GM23248 (cell line): ENCODE measurements around the gene MYO1A. TPM values are rescaled to one million over a fixed set of nuclear protein-coding genes. Genes with fewer than 3 reads are reported as not detected.

Experiments
- DNase-seq: peaks from one replicate; pipeline ENCODE4 v3.0.0-alpha.2; 2015
- H2AFZ ChIP-seq: fragments of 200-600 bp; sonication (generic); 2 replicates; pipeline ENCODE4 v1.6.1; 2016; ENCODE audit warnings: antibody characterized with exemption
- H3F3A ChIP-seq: fragments of 200-600 bp; sonication (generic); 2 replicates; pipeline ENCODE4 v1.6.1; 2016; ENCODE audit warnings: mild to moderate bottlenecking, antibody characterized with exemption, mixed run types; ENCODE audit not compliant: insufficient read depth
- H3K27ac ChIP-seq: fragments of 200-600 bp; sonication (generic); 2 replicates; pipeline ENCODE4 v1.5.1; 2016; ENCODE audit warnings: mild to moderate bottlenecking
- H3K27me3 ChIP-seq: fragments of 200-600 bp; sonication (generic); replicated peaks from 2 replicates; pipeline ENCODE4 v1.6.1; 2016; ENCODE audit warnings: mild to moderate bottlenecking; ENCODE audit not compliant: insufficient read depth
- H3K36me3 ChIP-seq: fragments of 200-600 bp; sonication (generic); 2 replicates; pipeline ENCODE4 v1.6.1; 2016; ENCODE audit warnings: low read depth, mild to moderate bottlenecking
- H3K4me1 ChIP-seq: fragments of 200-600 bp; sonication (generic); 2 replicates; pipeline ENCODE4 v1.6.1; 2016; ENCODE audit warnings: mild to moderate bottlenecking; ENCODE audit not compliant: insufficient read depth
- H3K4me2 ChIP-seq: fragments of 200-600 bp; sonication (generic); one replicate; pipeline ENCODE4 v1.6.1; 2016; ENCODE audit warnings: mild to moderate bottlenecking; ENCODE audit not compliant: unreplicated experiment
- H3K4me3 ChIP-seq: fragments of 200-600 bp; sonication (generic); 2 replicates; pipeline ENCODE4 v1.5.1; 2016; ENCODE audit warnings: mild to moderate bottlenecking
- H3K79me2 ChIP-seq: fragments of 200-600 bp; sonication (generic); 2 replicates; pipeline ENCODE4 v1.6.1; 2016; ENCODE audit warnings: mild to moderate bottlenecking; ENCODE audit not compliant: insufficient read depth
- H3K9ac ChIP-seq: fragments of 200-600 bp; sonication (generic); 2 replicates; pipeline ENCODE4 v1.6.1; 2016; ENCODE audit warnings: mild to moderate bottlenecking
- H3K9me2 ChIP-seq: fragments of 200-600 bp; sonication (generic); 2 replicates; pipeline ENCODE4 v1.6.1; 2016; ENCODE audit warnings: mixed run types, mild to moderate bottlenecking, moderate library complexity; ENCODE audit not compliant: insufficient read depth
- H3K9me3 ChIP-seq: fragments of 200-600 bp; sonication (generic); one replicate; pipeline ENCODE4 v1.6.1; 2017; ENCODE audit warnings: low read depth
- H4K20me1 ChIP-seq: fragments of 200-600 bp; sonication (generic); 2 replicates; pipeline ENCODE4 v1.6.0; 2016; ENCODE audit not compliant: insufficient read depth
- EZH2 ChIP-seq: fragments of 200-600 bp; sonication (generic); IDR thresholded peaks from 2 replicates; pipeline ENCODE4 v1.6.1; 2018; ENCODE audit warnings: antibody characterized with exemption, mild to moderate bottlenecking; ENCODE audit not compliant: insufficient read depth, poor library complexity, severe bottlenecking
- EZH2phosphoT487 ChIP-seq: fragments of 200-600 bp; sonication (generic); IDR thresholded peaks from 2 replicates; pipeline ENCODE4 v1.6.1; 2018; ENCODE audit warnings: antibody characterized with exemption, moderate library complexity, mild to moderate bottlenecking, low read depth; ENCODE audit not compliant: insufficient read depth
- WGBS, 2 experiments: methylation state at CpG; one replicate each; pipeline ENCODE4 v1.1.6; 2015 to 2017; ENCODE audit warnings: low lambda C conversion rate in 2 of 2, low coverage in 1 of 2; ENCODE audit errors: missing lambda C conversion rate in 2 of 2; 5-methylcytosine and 5-hydroxymethylcytosine counted together
- in situ Hi-C: fragments of 300-500 bp; cut with MboI; formaldehyde crosslinking; loops from 2 replicates; pipeline ENCODE4 v1.15.0; 2020
- polyA plus RNA-seq: library from polyadenylated mRNA; unstranded; fragments of >200 nt; fragmentation: Nextera tagmentation; extraction: Ambion mirVana; gene quantifications from 2 replicates; pipeline ENCODE4 v1.2.1, GENCODE V29; 2016
- total RNA-seq: library from RNA; depleted of rRNA; stranded (reverse); fragments of >200 nt; shearing (Covaris generic); gene quantifications from 2 replicates; pipeline ENCODE4 v1.2.3, GENCODE V29; 2014

Gene MYO1A
- total and polyA plus RNA-seq, 2 experiments from 2014 or later, result not detected

DNA sequence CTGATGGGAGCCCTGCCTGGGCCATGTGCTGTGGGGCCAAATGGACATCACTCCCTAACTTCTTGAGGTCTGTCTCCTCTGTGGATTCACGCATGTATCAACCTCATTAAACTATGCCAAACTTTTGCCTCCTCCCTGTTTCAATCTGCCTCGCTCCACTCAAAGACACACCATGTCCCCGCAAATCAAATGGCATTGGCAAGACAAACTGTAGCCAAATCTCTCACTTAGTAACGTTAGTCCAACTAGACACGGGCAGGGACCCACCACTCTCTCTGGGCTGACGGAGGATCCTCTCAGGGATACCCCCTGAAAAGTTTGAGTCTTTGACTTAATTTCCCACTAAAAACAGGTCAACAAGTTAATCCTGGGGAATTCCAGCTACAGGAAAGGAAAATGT lies 51.6 kb downstream of the MYO1A start:
- no peak for DNase-seq
- H3K9ac ChIP-seq, result no peak overlapping the region
- peaks cover 36% of the 10 kb centered on the region for H3K79me2 ChIP-seq
- H3K27ac ChIP-seq, result no peak overlapping the region
- no peaks in the 10 kb centered on the region; the same call in 1 of the 2 replicates for H4K20me1 ChIP-seq
- H3K4me3 ChIP-seq, result no peak overlapping the region
- no peak overlapping the region for H3K4me2 ChIP-seq
- H3K4me1 ChIP-seq, result peaks cover 11% of the 10 kb centered on the region
- H2AFZ ChIP-seq, result no peak overlapping the region
- TF ChIP-seq EZH2phosphoT487 (no peak), EZH2 (no peak)
- in situ Hi-C loops, result no loop called here
- no peaks in the 10 kb centered on the region for H3K27me3 ChIP-seq
- 86 to 89% methylated on average over 6 of the region's 6 CpGs for WGBS, 2 experiments
- H3F3A ChIP-seq, result peaks cover 22% of the 10 kb centered on the region; the same call in 1 of the 2 replicates
- H3K9me3 ChIP-seq, result no peaks in the 10 kb centered on the region
- peaks cover 8% of the 10 kb centered on the region; the same call in 1 of the 2 replicates for H3K36me3 ChIP-seq
- no peaks in the 10 kb centered on the region for H3K9me2 ChIP-seq

DNA sequence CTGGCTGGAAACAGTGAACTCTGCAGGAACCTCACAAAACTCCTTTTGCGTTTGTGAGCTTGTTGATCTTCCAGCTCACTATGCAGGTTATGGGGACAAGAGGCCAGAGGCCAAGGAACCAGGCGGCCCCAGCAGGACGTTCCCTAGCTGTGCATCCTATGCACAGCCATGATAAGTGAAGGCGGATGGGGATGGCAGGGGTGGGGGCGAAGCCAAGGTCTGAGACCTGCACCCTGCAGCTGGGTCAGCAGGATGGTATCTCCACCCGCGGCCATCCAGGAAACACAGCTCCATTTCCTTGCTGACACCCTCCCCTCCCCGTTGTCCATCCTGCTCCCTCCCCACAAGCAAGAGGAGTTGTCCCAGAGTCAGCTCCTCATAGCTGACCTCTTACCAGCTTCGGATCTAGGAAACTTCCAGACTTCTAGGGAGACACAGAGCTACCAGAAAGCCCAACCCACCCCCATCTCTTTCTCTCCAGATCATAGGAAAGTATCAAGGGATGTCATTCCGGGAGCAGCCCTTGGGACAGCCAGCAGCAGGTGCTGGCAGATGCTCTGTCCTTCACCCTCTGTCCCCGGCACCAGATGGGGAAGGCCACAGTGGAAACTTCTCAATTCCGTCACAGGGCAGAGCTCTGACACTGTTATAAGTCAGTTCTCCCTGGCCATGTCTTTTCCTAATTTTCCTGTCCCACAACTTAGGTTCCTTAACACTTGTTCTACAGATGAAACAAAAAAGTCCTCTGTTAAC lies 53.0 kb downstream of the MYO1A start:
- DNase-seq, result no peak
- in situ Hi-C loops, result no loop called here
- no peak overlapping the region for H3K9ac ChIP-seq
- no peak overlapping the region for H3K4me2 ChIP-seq
- H3K36me3 ChIP-seq, result 0 out of 2 replicates have a peak, but pooled peaks cover 3% of the 10 kb centered on the region
- H3K27me3 ChIP-seq, result no peaks in the 10 kb centered on the region
- TF ChIP-seq EZH2 (no peak), EZH2phosphoT487 (no peak)
- H3K79me2 ChIP-seq, result peaks cover 23% of the 10 kb centered on the region
- H3K4me1 ChIP-seq, result peaks cover 11% of the 10 kb centered on the region
- H3F3A ChIP-seq, result peaks cover 22% of the 10 kb centered on the region; the same call in 1 of the 2 replicates
- 75 to 76% methylated on average over 12 of the region's 12 CpGs for whole genome bisulfite sequencing, 2 experiments
- no peak overlapping the region for H3K4me3 ChIP-seq
- H3K9me2 ChIP-seq, result no peaks in the 10 kb centered on the region
- no peak overlapping the region for H2AFZ ChIP-seq
- no peak overlapping the region for H3K27ac ChIP-seq
- H4K20me1 ChIP-seq, result no peaks in the 10 kb centered on the region; the same call in 1 of the 2 replicates
- H3K9me3 ChIP-seq, result no peaks in the 10 kb centered on the region

DNA sequence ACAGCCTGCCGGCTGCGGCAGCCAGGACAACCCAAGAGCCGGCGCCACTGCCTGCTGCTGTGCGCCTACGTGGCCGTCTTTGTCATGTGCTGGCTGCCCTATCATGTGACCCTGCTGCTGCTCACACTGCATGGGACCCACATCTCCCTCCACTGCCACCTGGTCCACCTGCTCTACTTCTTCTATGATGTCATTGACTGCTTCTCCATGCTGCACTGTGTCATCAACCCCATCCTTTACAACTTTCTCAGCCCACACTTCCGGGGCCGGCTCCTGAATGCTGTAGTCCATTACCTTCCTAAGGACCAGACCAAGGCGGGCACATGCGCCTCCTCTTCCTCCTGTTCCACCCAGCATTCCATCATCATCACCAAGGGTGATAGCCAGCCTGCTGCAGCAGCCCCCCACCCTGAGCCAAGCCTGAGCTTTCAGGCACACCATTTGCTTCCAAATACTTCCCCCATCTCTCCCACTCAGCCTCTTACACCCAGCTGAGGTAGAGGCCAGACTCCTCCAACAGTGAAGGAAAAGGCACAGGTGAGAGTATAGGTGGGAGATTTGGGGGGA lies 53.9 kb downstream of the MYO1A start:
- TF ChIP-seq EZH2phosphoT487 (no peak), EZH2 (no peak)
- Histone ChIP-seq H2AFZ (no peak overlapping the region), H3K27me3 (no peaks in the 10 kb centered on the region; the same call in 1 of the 2 replicates), H3K4me3 (no peak overlapping the region), H3K4me2 (no peak overlapping the region), H4K20me1 (no peaks in the 10 kb centered on the region), H3F3A (peaks cover 12% of the 10 kb centered on the region; the same call in 1 of the 2 replicates), H3K36me3 (0 out of 2 replicates have a peak, but pooled peaks cover 1% of the 10 kb centered on the region), H3K9ac (no peak overlapping the region), H3K9me2 (no peaks in the 10 kb centered on the region), H3K27ac (no peak overlapping the region), H3K4me1 (peaks cover 11% of the 10 kb centered on the region), H3K79me2 (peaks cover 15% of the 10 kb centered on the region), H3K9me3 (no peaks in the 10 kb centered on the region)
- 90 to 92% methylated on average over 11 of the region's 11 CpGs for WGBS, 2 experiments
- no peak for DNase-seq
- in situ Hi-C loops, result no loop called here

DNA sequence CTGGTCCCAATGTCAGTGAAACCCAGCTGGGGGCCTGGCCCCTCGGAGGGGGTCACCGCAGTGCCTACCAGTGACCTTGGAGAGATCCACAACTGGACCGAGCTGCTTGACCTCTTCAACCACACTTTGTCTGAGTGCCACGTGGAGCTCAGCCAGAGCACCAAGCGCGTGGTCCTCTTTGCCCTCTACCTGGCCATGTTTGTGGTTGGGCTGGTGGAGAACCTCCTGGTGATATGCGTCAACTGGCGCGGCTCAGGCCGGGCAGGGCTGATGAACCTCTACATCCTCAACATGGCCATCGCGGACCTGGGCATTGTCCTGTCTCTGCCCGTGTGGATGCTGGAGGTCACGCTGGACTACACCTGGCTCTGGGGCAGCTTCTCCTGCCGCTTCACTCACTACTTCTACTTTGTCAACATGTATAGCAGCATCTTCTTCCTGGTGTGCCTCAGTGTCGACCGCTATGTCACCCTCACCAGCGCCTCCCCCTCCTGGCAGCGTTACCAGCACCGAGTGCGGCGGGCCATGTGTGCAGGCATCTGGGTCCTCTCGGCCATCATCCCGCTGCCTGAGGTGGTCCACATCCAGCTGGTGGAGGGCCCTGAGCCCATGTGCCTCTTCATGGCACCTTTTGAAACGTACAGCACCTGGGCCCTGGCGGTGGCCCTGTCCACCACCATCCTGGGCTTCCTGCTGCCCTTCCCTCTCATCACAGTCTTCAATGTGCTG lies 54.6 kb downstream of the MYO1A start:
- peaks cover 6% of the 10 kb centered on the region; the same call in 1 of the 2 replicates for H3F3A ChIP-seq
- no peak for TF ChIP-seq EZH2
- TF ChIP-seq EZH2phosphoT487, result no peak
- H4K20me1 ChIP-seq, result no peaks in the 10 kb centered on the region
- no peak for DNase-seq
- no peaks in the 10 kb centered on the region for H3K36me3 ChIP-seq
- H3K79me2 ChIP-seq, result peaks cover 15% of the 10 kb centered on the region
- in situ Hi-C loops, result no loop called here
- no peaks in the 10 kb centered on the region; the same call in 1 of the 2 replicates for H3K27me3 ChIP-seq
- H3K4me1 ChIP-seq, result peaks cover 11% of the 10 kb centered on the region
- H3K4me2 ChIP-seq, result no peak overlapping the region
- H2AFZ ChIP-seq, result no peak overlapping the region
- H3K9me2 ChIP-seq, result no peaks in the 10 kb centered on the region
- no peaks in the 10 kb centered on the region for H3K9me3 ChIP-seq
- 89% methylated on average over 26 of the region's 26 CpGs for WGBS, 2 experiments
- no peak overlapping the region for H3K27ac ChIP-seq
- H3K4me3 ChIP-seq, result no peak overlapping the region
- H3K9ac ChIP-seq, result no peak overlapping the region
